GM23338 (cell line): ENCODE results near the gene SLC38A10. TPM values are rescaled to one million over a fixed set of nuclear protein-coding genes. Genes with fewer than 3 reads are reported as not detected.

Experiments used
- ATAC-seq: fragments of 200-7000 bp; cut with Tn5 transposase; 3 replicates; pipeline ENCODE4 v1.9.1; 2020
- DNase-seq: peaks from one replicate; pipeline ENCODE4 v3.0.0-alpha.2; 2015; ENCODE audit warnings: low spot score
- H2AFZ ChIP-seq: fragments of 200-600 bp; sonication (generic); 2 replicates; pipeline ENCODE4 v1.8.0; 2016; ENCODE audit warnings: antibody characterized with exemption, mild to moderate bottlenecking, moderate library complexity
- H3F3A ChIP-seq: fragments of 200-600 bp; sonication (generic); replicated peaks from 2 replicates; pipeline ENCODE4 v1.8.0; 2017; ENCODE audit warnings: antibody characterized with exemption, mixed run types, low read depth
- H3K27ac ChIP-seq: fragments of 200-600 bp; sonication (generic); 2 replicates; pipeline ENCODE4 v1.6.1; 2016; ENCODE audit warnings: low read depth
- H3K27me3 ChIP-seq: fragments of 200-600 bp; sonication (generic); 2 replicates; pipeline ENCODE4 v1.8.0; 2016; ENCODE audit warnings: mild to moderate bottlenecking, mixed run types, moderate library complexity; ENCODE audit not compliant: insufficient read depth
- H3K36me3 ChIP-seq: fragments of 200-600 bp; sonication (generic); 2 replicates; pipeline ENCODE4 v1.8.0; 2016; ENCODE audit warnings: mild to moderate bottlenecking; ENCODE audit not compliant: insufficient read depth
- H3K4me1 ChIP-seq: fragments of 200-600 bp; sonication (generic); 2 replicates; pipeline ENCODE4 v1.8.0; 2016; ENCODE audit warnings: mild to moderate bottlenecking, moderate library complexity; ENCODE audit not compliant: insufficient read depth
- H3K4me2 ChIP-seq: fragments of 200-600 bp; sonication (generic); 2 replicates; pipeline ENCODE4 v1.7.1; 2017; ENCODE audit warnings: mixed run types
- H3K4me3 ChIP-seq: fragments of 200-600 bp; sonication (generic); 2 replicates; pipeline ENCODE4 v1.6.1; 2016; ENCODE audit warnings: mixed run types
- H3K79me2 ChIP-seq: fragments of 200-600 bp; sonication (generic); replicated peaks from 2 replicates; pipeline ENCODE4 v1.8.0; 2017; ENCODE audit warnings: mild to moderate bottlenecking; ENCODE audit not compliant: insufficient read depth
- H3K9me2 ChIP-seq: fragments of 200-600 bp; sonication (generic); 2 replicates; pipeline ENCODE4 v1.8.0; 2017; ENCODE audit not compliant: insufficient read depth
- H4K20me1 ChIP-seq: fragments of 200-600 bp; sonication (generic); replicated peaks from 2 replicates; pipeline ENCODE4 v1.8.0; 2017; ENCODE audit warnings: mild to moderate bottlenecking; ENCODE audit not compliant: insufficient read depth
- H3K27ac Mint-ChIP-seq: 2 replicates; pipeline ENCODE4 v1.8.0; 2020; ENCODE audit warnings: inconsistent platforms, mild to moderate bottlenecking, moderate library complexity, mixed read lengths
- H3K27me3 Mint-ChIP-seq: 3 replicates; pipeline ENCODE4 v1.8.0; 2022; ENCODE audit warnings: low read depth, mild to moderate bottlenecking, moderate library complexity, mixed read lengths, inconsistent platforms; ENCODE audit not compliant: insufficient read depth, poor library complexity
- H3K36me3 Mint-ChIP-seq: 3 replicates; pipeline ENCODE4 v1.8.0; 2021; ENCODE audit warnings: low read depth, mild to moderate bottlenecking, inconsistent platforms, moderate library complexity, mixed read lengths
- H3K4me1 Mint-ChIP-seq: 3 replicates; pipeline ENCODE4 v1.8.0; 2020; ENCODE audit warnings: mild to moderate bottlenecking, inconsistent platforms, mixed read lengths
- H3K4me3 Mint-ChIP-seq: 3 replicates; pipeline ENCODE4 v1.8.0; 2021; ENCODE audit warnings: moderate library complexity, mild to moderate bottlenecking, inconsistent platforms, mixed read lengths
- H3K9me3 Mint-ChIP-seq: 3 replicates; pipeline ENCODE4 v1.8.0; 2020; ENCODE audit warnings: moderate library complexity, mild to moderate bottlenecking, inconsistent platforms, mixed read lengths
- ETS1 ChIP-seq: IDR thresholded peaks from 2 replicates; pipeline ENCODE4 v1.6.1; 2016; ENCODE audit warnings: antibody characterized with exemption
- EZH2 ChIP-seq: fragments of 200-600 bp; sonication (generic); IDR thresholded peaks from one replicate; pipeline ENCODE4 v1.8.0; 2017; ENCODE audit warnings: antibody characterized with exemption, mild to moderate bottlenecking, low read depth; ENCODE audit not compliant: unreplicated experiment
- STAT1 ChIP-seq: IDR thresholded peaks from one replicate; pipeline ENCODE4 v1.6.1; 2016; ENCODE audit warnings: antibody characterized with exemption; ENCODE audit not compliant: unreplicated experiment
- polyA plus RNA-seq: library from polyadenylated mRNA; unstranded; fragments of >200 nt; fragmentation: Nextera tagmentation; extraction: Ambion mirVana; gene quantifications from 2 replicates; pipeline ENCODE4 v1.2.1, GENCODE V29; 2016
- total RNA-seq: library from RNA; depleted of rRNA; stranded (reverse); fragments of >200 nt; shearing (Covaris generic); gene quantifications from 2 replicates; pipeline ENCODE4 v1.2.3, GENCODE V29; 2014

The SLC38A10 gene
- total and polyA plus RNA-seq, 2 experiments from 2014 or later = 17.1 to 55.8 TPM

GRCh38 chr17:81341516-81342268 lies 46.6 kb upstream of the SLC38A10 start:
- H3K27me3 ChIP-seq = peaks cover 71% of the 10 kb centered on the region
- peaks cover 18% of the 10 kb centered on the region for H3F3A ChIP-seq
- H3K9me3 Mint-ChIP-seq = no peaks in the 10 kb centered on the region; the same call in 2 of the 3 replicates
- no peak overlapping the region for H3K27ac ChIP-seq
- H3K4me1 Mint-ChIP-seq = peaks cover 35% of the 10 kb centered on the region
- H3K36me3 Mint-ChIP-seq = no peaks in the 10 kb centered on the region
- TF ChIP-seq STAT1 (no peak), ETS1 (no peak)
- H4K20me1 ChIP-seq = peaks cover 5% of the 10 kb centered on the region; the same call in 1 of the 2 replicates
- H3K79me2 ChIP-seq = peaks cover 5% of the 10 kb centered on the region
- no peak overlapping the region for H2AFZ ChIP-seq
- DNase-seq (peak; percentile 51), ATAC-seq (no peak; the same call in 2 of the 3 replicates)
- no peaks in the 10 kb centered on the region for H3K9me2 ChIP-seq
- H3K4me3 ChIP-seq = peak overlapping the region; percentile 84
- peak overlapping the region; percentile 97 for H3K4me2 ChIP-seq
- peaks cover 70% of the 10 kb centered on the region for H3K27me3 Mint-ChIP-seq
- no peaks in the 10 kb centered on the region for H3K36me3 ChIP-seq
- H3K27ac Mint-ChIP-seq = no peak overlapping the region
- peak overlapping the region; percentile 60; the same call in 1 of the 3 replicates for H3K4me3 Mint-ChIP-seq
- peaks cover 47% of the 10 kb centered on the region for H3K4me1 ChIP-seq

- Histone ChIP-seq H3K27me3 (peaks cover 66% of the 10 kb centered on the region), H2AFZ (no peak overlapping the region), H3K36me3 (no peaks in the 10 kb centered on the region), H3K4me3 (peak overlapping the region; percentile 84), H4K20me1 (0 out of 2 replicates have a peak, but pooled peaks cover 5% of the 10 kb centered on the region), H3K79me2 (peaks cover 5% of the 10 kb centered on the region), H3K4me2 (peak overlapping the region; percentile 97), H3K27ac (no peak overlapping the region), H3F3A (peaks cover 18% of the 10 kb centered on the region), H3K9me2 (no peaks in the 10 kb centered on the region), H3K4me1 (peaks cover 47% of the 10 kb centered on the region)
- DNase-seq (peak; percentile 46), ATAC-seq (no peak)
- H3K36me3 Mint-ChIP-seq = no peaks in the 10 kb centered on the region
- peaks cover 65% of the 10 kb centered on the region for H3K27me3 Mint-ChIP-seq
- H3K9me3 Mint-ChIP-seq = no peaks in the 10 kb centered on the region; the same call in 2 of the 3 replicates
- H3K27ac Mint-ChIP-seq = no peak overlapping the region
- TF ChIP-seq ETS1 = no peak
- TF ChIP-seq EZH2 = peak; percentile 93
- peak overlapping the region; percentile 39 for H3K4me3 Mint-ChIP-seq
- H3K4me1 Mint-ChIP-seq = peaks cover 35% of the 10 kb centered on the region
Observed at GRCh38 chr17:81340607-81341515, 45.8 kb upstream of the SLC38A10 start.
